ENCODE results near the gene PRDM16. TPM values are rescaled to one million over a fixed set of nuclear protein-coding genes. Genes with fewer than 3 reads are reported as not detected.

The PRDM16 gene
- total and polyA plus RNA-seq, 2 experiments from 2014 or later, result 0.14 to 0.16 TPM

DNA sequence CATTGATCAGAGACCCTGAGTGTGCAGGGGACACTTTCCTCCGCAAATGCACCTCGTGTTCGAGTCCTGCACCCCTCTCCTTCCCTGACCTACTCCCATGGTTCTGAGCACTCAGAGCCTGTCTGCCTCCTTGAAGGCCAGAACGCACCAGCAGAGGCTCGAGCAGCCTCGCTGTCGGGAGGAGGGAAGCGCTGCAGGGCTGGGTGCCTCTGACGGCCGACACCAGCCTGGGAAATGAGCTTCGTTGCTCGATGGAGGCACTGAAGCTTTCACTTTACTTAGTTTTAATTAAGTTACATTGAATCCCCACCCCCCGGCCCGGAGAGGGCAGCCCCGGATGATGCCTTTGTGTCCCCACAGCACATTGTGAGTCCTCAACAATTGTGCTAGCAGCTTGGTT is 229.2 kb downstream of the PRDM16 start:
- Mint-ChIP-seq H3K4me3 (no peak overlapping the region), H3K36me3 (ENCODE audit: low read depth) (no peaks in the 10 kb centered on the region), H3K9me3 (no peaks in the 10 kb centered on the region; the same call in 2 of the 3 replicates), H3K27ac (no peak overlapping the region), H3K4me1 (no peaks in the 10 kb centered on the region), H3K27me3 (ENCODE audit: insufficient read depth, low read depth, poor library complexity) (peaks cover 2% of the 10 kb centered on the region)
- no peaks in the 10 kb centered on the region for H3K36me3 ChIP-seq (ENCODE audit: insufficient read depth)
- ATAC-seq, result no peak
- no peak overlapping the region for H2AFZ ChIP-seq
- no peaks in the 10 kb centered on the region for H3K9me2 ChIP-seq (ENCODE audit: insufficient read depth)
- H4K20me1 ChIP-seq (replicated peaks; ENCODE audit: insufficient read depth), result no peaks in the 10 kb centered on the region
- H3F3A ChIP-seq (replicated peaks; ENCODE audit: low read depth), result no peaks in the 10 kb centered on the region
- DNase-seq (ENCODE audit: low spot score), result no peak
- H3K27ac ChIP-seq (ENCODE audit: low read depth), result no peak overlapping the region
- no peaks in the 10 kb centered on the region for H3K27me3 ChIP-seq (ENCODE audit: insufficient read depth)
- TF ChIP-seq, protein P1, sequence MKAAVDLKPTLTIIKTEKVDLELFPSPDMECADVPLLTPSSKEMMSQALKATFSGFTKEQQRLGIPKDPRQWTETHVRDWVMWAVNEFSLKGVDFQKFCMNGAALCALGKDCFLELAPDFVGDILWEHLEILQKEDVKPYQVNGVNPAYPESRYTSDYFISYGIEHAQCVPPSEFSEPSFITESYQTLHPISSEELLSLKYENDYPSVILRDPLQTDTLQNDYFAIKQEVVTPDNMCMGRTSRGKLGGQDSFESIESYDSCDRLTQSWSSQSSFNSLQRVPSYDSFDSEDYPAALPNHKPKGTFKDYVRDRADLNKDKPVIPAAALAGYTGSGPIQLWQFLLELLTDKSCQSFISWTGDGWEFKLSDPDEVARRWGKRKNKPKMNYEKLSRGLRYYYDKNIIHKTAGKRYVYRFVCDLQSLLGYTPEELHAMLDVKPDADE (IDR thresholded peaks at IDR 0.05), result no peak
- no peak for TF ChIP-seq ZNF331 (CRISPR knock-in tag; IDR thresholded peaks at IDR 0.05; ENCODE audit: low read depth)
- TF ChIP-seq REST (IDR thresholded peaks at IDR 0.05; ENCODE audit: unreplicated experiment), result no peak
- TF ChIP-seq EZH2 (IDR thresholded peaks at IDR 0.05; ENCODE audit: low read depth, unreplicated experiment), result no peak
- TF ChIP-seq CREB1 (CRISPR knock-in tag; IDR thresholded peaks at IDR 0.05; ENCODE audit: low read depth), result no peak
- no peak for TF ChIP-seq ZNF114 (CRISPR knock-in tag; IDR thresholded peaks at IDR 0.05)
- no peak for TF ChIP-seq CTCF (conservative IDR thresholded peaks at IDR 0.05; ENCODE audit: low read depth in 2 of 2)
- TF ChIP-seq NANOG (IDR thresholded peaks at IDR 0.05; ENCODE audit: borderline replicate concordance), result no peak
- no peak for TF ChIP-seq EZH2phosphoT487 (IDR thresholded peaks at IDR 0.05; ENCODE audit: unreplicated experiment)
- no peak for TF ChIP-seq STAT1 (IDR thresholded peaks at IDR 0.05; ENCODE audit: unreplicated experiment)
- no peak for TF ChIP-seq JUNB (IDR thresholded peaks at IDR 0.05; ENCODE audit: unreplicated experiment)
- no peak for TF ChIP-seq ZNF462 (CRISPR knock-in tag; IDR thresholded peaks at IDR 0.05)
- TF ChIP-seq POLR2AphosphoS5 (IDR thresholded peaks at IDR 0.05; ENCODE audit: low read depth), result no peak
- H3K4me3 ChIP-seq, result no peak overlapping the region
- H3K4me1 ChIP-seq (ENCODE audit: insufficient read depth), result no peaks in the 10 kb centered on the region
- H3K79me2 ChIP-seq (replicated peaks; ENCODE audit: insufficient read depth), result no peaks in the 10 kb centered on the region
- H3K4me2 ChIP-seq, result no peak overlapping the region

Measured in GM23338 (cell line).